Mesenteric fat pad (tissue), 1 donor: ENCODE data around the gene AARSD1. TPM values are rescaled to one million over a fixed set of nuclear protein-coding genes. Genes with fewer than 3 reads are reported as not detected.
"Not testable (repeated sequence)": the region's sequence is repeated elsewhere in the genome, so short reads cannot be mapped to it uniquely, and the experiment has no call there.

Experiments used
- DNase-seq: peaks from one replicate; pipeline ENCODE4 v3.0.0-alpha.2; 2020; ENCODE audit warnings: low spot score
- total RNA-seq: library from RNA; stranded (reverse); fragmentation: NEBNext Ultra II Directional; extraction: Animal tissue kit (Norgen Biotek cat#: 25700); gene quantifications from one replicate; pipeline ENCODE4 v1.2.1, GENCODE V29; 2021
- donor health status: DM: yes; HTN: yes; CAD: no.

AARSD1 gene
- total RNA-seq, 1 donor from 2014 or later: 39.2 TPM

DNA sequence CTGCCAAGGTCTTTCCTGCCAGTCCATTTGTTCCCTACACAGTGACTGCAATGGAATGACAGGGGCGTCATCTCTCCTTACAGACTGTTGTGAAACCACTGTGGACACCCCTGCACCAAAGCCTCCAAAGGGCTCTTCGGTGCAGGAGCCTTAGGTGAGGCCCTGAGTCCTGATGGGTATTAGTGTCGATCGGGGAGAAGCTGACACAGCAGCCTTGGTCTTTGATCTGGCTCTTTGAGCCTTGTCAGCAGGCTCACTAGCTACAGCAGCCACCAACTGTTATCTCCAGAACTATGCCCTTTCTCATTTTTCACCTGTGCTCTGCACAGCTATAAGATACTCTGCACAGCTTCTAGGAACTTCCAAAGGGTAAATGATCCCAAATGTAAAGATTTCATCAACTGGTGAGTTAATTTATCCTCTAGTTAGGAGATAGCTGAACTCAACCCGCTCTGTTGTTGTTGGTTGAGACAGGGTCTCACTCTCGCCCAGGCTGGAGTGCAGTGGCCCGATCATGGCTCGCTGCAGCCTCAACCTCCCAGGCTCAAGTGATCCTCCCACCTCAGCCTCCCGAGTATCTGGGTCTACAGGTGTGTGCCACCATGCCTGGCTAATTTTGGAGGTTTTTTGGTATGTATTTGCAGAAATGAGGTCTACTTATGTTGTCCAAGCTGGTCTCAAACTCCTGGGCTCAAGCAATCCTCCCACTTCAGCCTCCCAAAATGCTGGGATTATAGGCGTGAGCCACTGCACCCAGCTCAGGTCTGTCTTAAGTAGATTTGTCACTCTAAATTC is 44.0 kb downstream of the AARSD1 start:
- no peak for DNase-seq

DNA sequence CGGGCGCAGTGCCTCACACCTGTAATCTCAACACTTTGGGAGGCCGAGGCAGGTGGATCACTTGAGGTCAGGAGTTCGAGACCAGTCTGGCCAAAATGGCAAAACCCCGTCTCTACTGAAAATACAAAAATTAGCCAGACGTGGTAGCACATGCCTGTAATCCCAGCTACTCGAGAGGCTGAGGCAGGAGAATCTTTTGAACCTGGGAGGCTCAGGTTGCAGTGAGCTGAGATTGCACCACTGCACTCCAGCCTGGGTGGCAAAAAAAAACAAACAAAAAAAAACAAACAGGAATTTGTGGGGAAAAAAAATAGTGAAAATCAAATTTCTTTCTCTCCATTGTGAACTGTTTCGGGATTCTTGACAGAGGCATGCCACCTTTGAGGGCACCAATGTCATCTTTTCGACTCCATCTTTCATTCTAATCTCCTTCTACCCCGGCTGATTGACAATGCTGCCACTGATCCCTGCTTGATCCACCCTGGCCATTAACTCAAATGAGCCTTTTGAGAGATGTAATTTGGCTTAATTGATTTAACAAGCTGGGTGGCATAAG is 44.7 kb downstream of the AARSD1 start:
- DNase-seq: not testable (repeated sequence)

DNA sequence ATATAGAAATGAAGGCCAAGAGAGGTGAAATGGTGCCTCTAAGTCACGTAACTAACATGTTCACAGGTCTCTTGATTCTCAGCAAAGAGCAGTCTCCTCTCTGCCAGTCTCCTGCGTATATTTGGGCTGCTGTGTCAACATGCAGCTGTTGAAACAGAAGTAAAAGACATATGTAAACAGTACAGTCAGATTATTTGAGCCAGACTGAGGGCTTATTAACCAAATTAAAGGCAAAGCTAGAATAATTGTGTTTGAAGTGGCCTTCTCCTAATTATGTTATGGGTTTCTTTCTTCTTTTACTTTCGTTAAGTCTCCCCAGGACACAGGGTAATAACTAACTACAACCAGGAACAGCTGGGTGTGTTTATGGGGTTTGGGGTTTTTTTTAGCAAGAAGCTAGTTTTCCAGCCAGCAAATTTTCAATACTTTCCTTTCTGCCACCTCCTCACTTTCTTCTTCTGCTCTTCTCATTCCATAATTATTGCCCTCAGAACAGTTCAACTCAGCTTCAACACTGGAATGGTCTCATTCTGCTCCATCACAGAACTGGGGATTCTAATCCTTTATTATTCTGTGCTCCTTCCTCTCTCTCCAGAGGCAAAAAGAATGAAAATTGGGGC is 45.2 kb downstream of the AARSD1 start:
- DNase-seq: no peak

DNA sequence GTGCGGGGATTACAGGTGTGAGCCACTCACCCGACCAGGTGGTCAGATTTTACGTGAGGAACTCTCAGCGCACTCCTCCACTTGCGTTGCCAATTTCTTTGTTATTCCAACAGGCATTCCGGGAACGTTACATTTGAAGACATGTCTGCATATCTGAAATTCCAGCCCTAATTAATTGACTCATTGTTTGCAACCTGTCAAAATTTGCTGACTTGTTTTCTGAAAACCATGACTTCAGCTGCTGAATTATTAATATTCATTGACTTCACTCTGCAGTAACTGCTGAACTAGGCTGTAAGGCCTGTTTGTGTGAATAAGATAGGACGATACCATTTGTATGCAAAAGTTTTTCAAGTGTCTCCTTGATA is 47.0 kb downstream of the AARSD1 start:
- no peak for DNase-seq

DNA sequence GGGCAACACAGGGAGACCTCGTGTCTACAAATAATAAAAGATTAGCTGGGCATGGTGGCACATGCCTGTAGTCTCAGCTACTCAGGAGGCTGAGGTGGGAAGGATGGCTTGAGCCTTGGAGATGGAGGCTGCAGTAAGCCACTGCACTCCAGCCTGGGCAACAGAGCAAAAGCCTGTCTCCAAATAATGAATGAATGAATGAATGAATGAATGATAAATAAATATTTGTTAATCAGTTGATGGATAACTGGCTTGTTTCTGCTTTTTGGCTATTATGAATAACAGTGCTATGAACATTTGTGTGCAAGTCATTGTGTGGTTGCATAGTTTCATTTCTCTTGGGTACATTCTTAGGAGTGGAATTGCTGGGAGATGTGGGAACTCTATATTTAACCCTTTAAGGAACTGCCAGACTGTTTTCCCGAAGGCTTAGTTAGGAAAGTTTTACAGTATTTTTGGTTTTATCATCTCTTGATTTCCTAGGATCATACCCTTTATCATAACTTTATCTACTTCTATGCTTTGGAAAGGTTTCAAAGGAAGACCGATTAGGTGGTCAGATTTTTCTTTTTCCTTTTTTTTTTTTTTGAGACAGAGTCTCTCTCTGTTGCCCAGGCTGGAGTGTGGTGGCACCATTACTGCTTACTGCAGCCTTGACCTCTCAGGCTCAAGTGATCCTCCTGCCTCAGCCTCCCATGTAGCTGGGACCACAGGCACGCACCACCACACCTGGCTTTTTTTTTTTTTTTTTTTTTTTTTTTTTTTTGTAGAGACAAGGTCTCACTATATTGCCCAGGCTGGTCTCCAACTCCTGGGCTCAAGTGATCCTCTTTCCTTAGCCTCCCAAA is 47.6 kb downstream of the AARSD1 start:
- DNase-seq: not testable (repeated sequence)

DNA sequence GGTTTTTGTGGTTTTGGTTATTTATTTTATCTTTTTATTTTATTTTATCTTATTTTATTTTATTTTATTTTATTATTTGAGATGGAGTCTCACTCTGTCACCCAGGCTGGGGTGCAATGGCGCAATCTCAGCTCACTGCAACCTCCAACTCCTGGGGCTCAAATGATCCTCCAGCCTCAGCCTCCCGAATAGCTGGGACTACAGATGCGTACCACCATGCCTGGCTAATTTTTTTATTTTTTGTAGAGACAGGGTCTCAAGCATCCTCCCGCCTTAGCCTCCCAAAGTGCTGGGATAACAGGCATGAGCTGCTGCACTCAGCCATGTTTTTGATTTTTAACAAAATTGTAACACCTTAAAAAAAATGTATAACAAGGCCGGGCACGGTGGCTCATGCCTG is 49.0 kb downstream of the AARSD1 start:
- DNase-seq: not testable (repeated sequence)

DNA sequence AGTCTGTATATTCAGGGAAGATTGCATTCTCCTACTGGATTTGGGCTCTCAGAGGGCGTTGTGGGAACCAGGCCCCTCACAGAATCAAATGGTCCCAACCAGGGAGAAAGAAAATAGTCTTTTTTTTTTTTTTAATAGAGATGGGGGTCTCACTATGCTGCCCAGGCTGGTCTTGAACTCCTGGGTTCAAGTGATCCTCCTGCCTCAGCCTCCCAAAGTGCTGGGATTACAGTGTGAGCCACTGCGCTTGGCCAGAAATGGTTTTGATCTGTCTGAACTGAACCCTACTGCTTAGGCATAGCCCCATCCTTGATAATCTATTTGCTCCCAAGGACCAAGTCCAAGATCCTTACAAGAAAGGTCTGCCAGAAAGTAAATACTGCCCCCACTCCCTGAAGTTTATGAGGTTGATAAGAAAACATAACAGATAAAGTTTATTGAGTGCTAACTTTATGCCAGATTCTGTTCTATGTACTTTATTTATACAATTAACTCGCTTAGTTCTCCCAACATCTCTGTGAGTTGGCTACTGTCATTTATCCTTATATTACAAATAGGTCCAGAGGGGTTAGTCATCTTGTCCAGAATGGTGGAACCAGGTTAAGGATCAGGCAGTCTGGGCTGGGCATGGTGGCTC is 50.2 kb downstream of the AARSD1 start:
- DNase-seq: no peak

DNA sequence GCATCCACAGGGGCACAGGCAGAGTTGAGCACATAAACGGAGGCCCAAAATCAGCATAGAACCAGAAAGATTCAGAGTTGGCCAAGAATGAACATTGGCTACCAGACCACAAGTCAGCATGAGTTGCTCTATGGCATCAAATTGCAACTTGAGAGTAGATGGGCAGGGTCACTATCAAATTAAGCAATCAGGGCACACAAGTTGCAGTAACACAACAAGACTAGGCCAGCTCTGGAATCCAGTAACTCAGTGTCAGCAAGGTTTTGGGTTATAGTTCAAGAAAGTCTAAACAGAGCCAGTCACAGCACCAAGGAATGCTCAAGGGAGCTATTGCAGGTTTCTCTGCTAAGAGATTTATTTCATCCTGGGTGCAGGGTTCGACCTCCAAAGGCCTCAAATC is 50.7 kb downstream of the AARSD1 start:
- no peak for DNase-seq

DNA sequence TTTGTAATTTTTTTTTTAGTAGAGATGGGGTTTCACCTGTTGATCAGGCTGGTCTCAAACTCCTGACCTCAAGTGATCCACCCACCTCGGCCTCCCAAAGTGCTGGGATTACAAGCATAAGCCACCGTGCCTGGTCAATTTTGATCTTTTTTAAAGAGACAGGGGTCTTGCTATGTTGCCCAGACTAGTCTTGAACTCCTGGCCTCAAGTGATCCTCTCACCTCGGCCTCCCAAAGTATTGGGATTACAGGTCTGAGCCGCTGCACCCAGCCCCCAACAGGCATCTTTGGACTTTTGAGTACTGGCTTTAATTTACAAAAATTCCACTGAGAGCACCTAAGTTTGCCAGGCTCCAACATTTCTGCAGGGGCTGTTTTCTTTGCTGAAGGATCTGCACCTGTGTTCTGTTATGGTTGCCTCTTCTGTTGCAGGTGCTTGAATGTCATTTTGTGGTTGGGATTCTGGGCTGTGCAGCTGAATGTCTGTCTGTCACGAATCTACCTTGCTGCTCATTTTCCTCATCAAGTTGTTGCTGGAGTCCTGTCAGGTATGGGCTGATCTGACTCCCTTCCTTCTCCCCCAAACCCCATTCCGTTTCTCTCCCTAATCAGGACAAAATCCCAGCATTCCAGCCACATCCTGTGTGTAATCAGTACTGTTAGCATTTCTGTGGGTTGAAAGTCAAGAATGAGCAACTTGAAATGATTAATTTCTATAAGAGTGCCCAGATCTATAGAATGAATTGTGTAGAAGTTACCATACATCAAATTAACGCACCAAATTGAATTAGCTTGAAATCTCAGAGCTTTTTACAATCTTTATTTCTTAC is 55.2 kb downstream of the AARSD1 start:
- no peak for DNase-seq

DNA sequence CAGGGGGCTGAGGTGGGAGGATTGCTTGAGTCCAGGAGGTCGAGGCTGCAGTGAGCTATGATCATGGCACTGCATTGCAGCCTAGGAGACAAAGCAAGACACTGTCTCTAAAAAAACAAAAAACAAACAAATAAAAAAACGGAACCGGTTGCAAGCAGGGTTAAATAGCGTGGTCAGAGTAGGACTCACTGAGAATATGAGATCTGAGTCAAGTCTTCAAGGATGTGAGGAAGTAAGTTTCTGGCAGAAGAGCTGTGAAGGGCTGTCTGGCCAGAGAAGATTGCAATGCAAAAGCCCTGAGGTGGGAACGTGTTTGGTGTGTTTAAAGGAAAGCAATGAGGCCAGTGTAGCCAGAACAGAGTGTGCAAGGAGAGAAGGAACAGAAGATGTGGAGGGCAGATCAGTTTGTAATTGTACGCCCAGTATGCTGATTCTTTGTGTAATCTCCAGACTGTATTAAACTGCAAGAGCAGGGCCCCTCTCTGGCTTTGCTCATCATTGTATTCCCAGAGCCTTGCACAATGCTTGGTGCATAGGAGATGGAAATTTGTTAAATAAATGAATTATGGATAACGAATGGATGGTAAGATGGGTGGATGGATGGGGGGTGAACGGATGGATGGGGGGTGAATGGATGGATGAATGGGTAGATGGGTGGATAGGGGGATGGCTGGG is 57.3 kb downstream of the AARSD1 start:
- DNase-seq: no peak

DNA sequence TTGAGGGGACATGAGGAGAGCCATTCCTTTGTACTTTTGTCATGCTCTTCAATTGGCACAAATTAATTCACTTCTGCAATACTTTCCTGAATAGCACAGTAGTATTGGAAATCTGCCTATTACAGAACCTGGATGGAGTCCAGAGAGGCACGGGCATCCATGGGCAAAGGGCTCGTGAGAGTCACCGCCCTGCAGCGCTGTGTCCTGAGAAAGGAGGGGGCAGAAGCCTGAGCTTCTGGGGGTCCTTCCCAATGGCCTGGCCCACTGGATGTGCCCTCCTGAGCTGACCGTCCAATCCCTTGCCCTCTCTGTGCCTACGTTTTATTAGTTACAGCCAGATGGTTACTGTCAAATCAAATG is 60.2 kb downstream of the AARSD1 start:
- no peak for DNase-seq

DNA sequence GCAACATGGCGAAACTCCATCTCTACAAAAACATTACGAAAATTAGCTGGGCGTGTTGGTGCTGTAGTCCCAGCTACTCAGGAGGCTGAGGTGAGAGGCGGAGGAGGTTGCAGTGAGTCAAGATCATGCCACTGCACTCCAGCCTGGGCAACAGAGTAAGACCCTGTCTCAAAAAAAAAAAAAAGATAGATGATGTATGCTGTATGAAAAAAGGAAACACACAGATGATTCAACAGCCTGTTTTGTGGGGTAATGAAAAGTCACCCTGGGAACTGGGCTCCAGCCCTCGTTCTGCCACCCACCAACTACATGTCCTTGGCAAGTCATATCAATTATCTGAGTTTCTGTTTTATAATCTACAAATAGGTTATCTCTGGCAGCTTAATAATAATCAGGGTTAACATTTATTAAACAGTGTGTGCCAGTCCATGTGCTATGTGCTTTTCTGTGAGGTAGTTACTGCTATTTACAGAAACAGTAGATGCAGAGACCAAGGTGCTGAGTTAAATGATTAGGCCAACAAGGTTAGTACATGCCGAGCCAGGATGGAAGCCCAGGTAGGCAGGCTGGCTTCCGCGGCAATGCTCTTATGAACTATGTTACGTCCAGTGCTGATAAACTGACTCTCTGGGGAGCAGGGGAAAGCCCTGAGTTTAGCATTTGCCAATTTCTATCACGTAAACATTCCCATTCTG is 62.6 kb downstream of the AARSD1 start:
- no peak for DNase-seq

Other genes starting within 250 kb of the AARSD1 start
- 50.5 TPM for gene EZH1, start 219.4 kb downstream of the AARSD1 start, total RNA-seq
- gene RAMP2, start 203.2 kb downstream of the AARSD1 start, total RNA-seq: 58.2 TPM
- gene VPS25, start 191.0 kb downstream of the AARSD1 start, total RNA-seq: 41.1 TPM
- gene WNK4, start 183.8 kb downstream of the AARSD1 start, total RNA-seq: not detected
- gene COA3, start 165.8 kb downstream of the AARSD1 start, total RNA-seq: 56.7 TPM
- gene CNTD1, start 165.6 kb downstream of the AARSD1 start, total RNA-seq: not detected
- gene BECN1, start 140.2 kb downstream of the AARSD1 start, total RNA-seq: 82.0 TPM
- 144 TPM for gene PSME3, start 131.1 kb downstream of the AARSD1 start, total RNA-seq
- gene AOC2, start 119.9 kb downstream of the AARSD1 start, total RNA-seq: 10.5 TPM
- gene AOC3, start 113.3 kb downstream of the AARSD1 start, total RNA-seq: 528 TPM
- gene G6PC1, start 63.7 kb downstream of the AARSD1 start, total RNA-seq: not detected
- not detected for gene PTGES3L, start 15.6 kb upstream of the AARSD1 start, total RNA-seq
- 10.6 TPM for gene RUNDC1, start 16.1 kb upstream of the AARSD1 start, total RNA-seq
- 838 TPM for gene RPL27, start 34.0 kb upstream of the AARSD1 start, total RNA-seq
- gene IFI35, start 42.3 kb upstream of the AARSD1 start, total RNA-seq: 33.5 TPM
- gene VAT1, start 57.9 kb upstream of the AARSD1 start, total RNA-seq: 315 TPM
- gene RND2, start 60.8 kb upstream of the AARSD1 start, total RNA-seq: 0.45 TPM
- 3.4 TPM for gene BRCA1, start 160.9 kb upstream of the AARSD1 start, total RNA-seq
- 57.1 TPM for gene NBR1, start 206.8 kb upstream of the AARSD1 start, total RNA-seq
- gene TMEM106A, start 247.4 kb upstream of the AARSD1 start, total RNA-seq: 25.4 TPM